ENCODE data around the gene LONP1. TPM values are rescaled to one million over a fixed set of nuclear protein-coding genes. Genes with fewer than 3 reads are reported as not detected.
"Not testable (repeated sequence)": the region's sequence is repeated elsewhere in the genome, so short reads cannot be mapped to it uniquely, and the experiment has no call there.

The LONP1 gene
- total RNA-seq, 1 donor from 2014 or later: 77.8 TPM

DNA sequence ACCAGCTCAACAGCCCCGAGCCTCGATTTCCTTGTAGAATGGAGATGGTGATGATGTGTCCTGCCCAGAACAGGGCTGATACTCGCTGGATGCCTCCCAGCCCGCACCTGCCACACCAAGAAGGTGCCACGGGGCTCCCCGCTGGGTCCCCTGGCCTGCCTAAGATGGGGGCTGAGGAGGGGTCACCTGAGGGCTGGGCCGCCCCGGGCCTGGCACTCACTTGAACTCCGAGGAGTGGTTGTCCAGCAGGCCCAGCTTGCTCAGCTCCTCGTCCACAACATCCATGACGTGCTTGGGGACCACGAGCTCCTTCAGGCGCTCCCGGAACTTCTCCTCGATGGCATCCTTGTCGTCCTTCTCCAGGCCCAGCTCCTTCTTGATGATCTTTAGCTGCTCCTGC, 14.4 kb downstream of the LONP1 start:
- Mint-ChIP-seq H3K27ac (ENCODE audit: unreplicated experiment) (no peak overlapping the region), H3K36me3 (ENCODE audit: low read depth, unreplicated experiment) (peaks cover 14% of the 10 kb centered on the region), H3K4me3 (ENCODE audit: unreplicated experiment) (no peak overlapping the region), H3K27me3 (ENCODE audit: low read depth, unreplicated experiment) (no peaks in the 10 kb centered on the region), H3K9me3 (ENCODE audit: unreplicated experiment) (no peaks in the 10 kb centered on the region), H3K4me1 (ENCODE audit: low read depth, unreplicated experiment) (no peaks in the 10 kb centered on the region)
- Histone ChIP-seq H3K9me3 (ENCODE audit: insufficient read depth, low read depth, low read length) (no peaks in the 10 kb centered on the region), H3K27ac (ENCODE audit: low read depth, low read length) (no peak overlapping the region), H3K4me2 (ENCODE audit: low read length) (no peak overlapping the region), H3K27me3 (ENCODE audit: insufficient read depth, low read length) (no peaks in the 10 kb centered on the region), H3K36me3 (ENCODE audit: insufficient read depth, low read length) (peaks cover 24% of the 10 kb centered on the region), H3K79me2 (ENCODE audit: insufficient read depth, low read length) (peaks cover 4% of the 10 kb centered on the region), H4K20me1 (ENCODE audit: insufficient read depth, low read length) (peaks cover 15% of the 10 kb centered on the region), H2AFZ (ENCODE audit: low read depth, low read length) (no peak overlapping the region), H3K4me3 (ENCODE audit: insufficient read depth, low read depth, low read length) (no peak overlapping the region), H3K9ac (ENCODE audit: low read length) (no peak overlapping the region), H3K4me1 (ENCODE audit: insufficient read depth, low read length) (no peaks in the 10 kb centered on the region)
- FAIRE-seq (no peak), DNase-seq (ENCODE audit: low read depth) (no peak)
- TF ChIP-seq, protein P1, sequence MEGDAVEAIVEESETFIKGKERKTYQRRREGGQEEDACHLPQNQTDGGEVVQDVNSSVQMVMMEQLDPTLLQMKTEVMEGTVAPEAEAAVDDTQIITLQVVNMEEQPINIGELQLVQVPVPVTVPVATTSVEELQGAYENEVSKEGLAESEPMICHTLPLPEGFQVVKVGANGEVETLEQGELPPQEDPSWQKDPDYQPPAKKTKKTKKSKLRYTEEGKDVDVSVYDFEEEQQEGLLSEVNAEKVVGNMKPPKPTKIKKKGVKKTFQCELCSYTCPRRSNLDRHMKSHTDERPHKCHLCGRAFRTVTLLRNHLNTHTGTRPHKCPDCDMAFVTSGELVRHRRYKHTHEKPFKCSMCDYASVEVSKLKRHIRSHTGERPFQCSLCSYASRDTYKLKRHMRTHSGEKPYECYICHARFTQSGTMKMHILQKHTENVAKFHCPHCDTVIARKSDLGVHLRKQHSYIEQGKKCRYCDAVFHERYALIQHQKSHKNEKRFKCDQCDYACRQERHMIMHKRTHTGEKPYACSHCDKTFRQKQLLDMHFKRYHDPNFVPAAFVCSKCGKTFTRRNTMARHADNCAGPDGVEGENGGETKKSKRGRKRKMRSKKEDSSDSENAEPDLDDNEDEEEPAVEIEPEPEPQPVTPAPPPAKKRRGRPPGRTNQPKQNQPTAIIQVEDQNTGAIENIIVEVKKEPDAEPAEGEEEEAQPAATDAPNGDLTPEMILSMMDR (IDR thresholded peaks at IDR 0.05; ENCODE audit: insufficient read depth, low read depth, low read length): no peak
- TF ChIP-seq EZH2 (IDR thresholded peaks at IDR 0.05; ENCODE audit: insufficient read depth, low read length): no peak

DNA sequence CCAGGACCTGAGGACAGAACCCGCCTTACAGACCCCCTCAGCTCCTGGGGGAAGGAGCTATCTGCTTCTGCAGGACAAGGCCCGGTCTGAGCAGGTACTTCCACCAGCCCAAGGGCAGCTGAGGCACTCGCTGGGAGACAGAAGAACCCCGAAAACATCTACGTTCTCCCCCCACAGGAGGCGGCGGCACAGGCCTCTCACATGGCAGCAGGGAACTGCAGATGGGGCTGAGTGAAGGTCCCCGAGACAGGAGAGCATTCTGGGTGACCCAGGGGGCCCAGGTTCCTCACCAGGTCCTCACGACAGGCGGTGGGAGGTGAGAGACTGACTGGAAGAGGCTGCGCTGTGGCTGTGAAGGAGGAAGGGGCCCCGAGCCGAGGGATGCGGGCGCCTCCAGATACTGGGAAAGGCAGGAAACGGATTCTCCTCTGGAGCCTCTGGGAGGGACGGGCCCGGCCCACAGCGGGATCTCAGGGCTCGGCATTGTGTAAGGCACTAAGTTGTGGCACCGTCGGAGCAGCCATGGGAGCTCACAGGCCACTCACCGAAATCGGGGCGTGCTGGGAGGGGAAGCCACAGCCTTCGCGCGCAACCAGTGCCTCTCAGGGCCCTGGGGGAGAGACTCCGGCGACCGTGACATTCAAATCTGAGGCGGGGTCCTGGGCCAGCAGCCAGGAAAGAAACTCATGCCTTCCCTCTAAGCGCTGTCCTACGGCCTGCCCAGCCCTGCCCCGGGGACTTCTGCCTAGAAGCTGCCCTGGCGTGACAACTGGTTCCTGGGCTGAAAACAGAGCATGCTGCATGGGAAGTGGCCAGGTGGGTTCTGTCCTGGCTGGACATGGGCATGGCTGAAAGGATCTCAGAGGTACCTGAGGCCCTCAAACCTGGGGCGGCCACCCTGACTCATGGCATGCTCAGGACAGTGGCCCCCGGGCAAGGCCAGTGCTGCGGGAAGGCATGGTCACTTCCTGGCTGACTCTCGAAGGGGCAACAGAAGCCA, 15.8 kb downstream of the LONP1 start:
- no peak for TF ChIP-seq EZH2 (IDR thresholded peaks at IDR 0.05; ENCODE audit: insufficient read depth, low read length)
- TF ChIP-seq, protein P1 (IDR thresholded peaks at IDR 0.05; ENCODE audit: insufficient read depth, low read depth, low read length): no peak
- no peaks in the 10 kb centered on the region for H3K9me3 Mint-ChIP-seq (ENCODE audit: unreplicated experiment)
- Histone ChIP-seq H3K79me2 (ENCODE audit: insufficient read depth, low read length) (peaks cover 4% of the 10 kb centered on the region), H3K4me3 (ENCODE audit: insufficient read depth, low read depth, low read length) (no peak overlapping the region), H3K9me3 (ENCODE audit: insufficient read depth, low read depth, low read length) (no peaks in the 10 kb centered on the region), H3K4me2 (ENCODE audit: low read length) (no peak overlapping the region), H2AFZ (ENCODE audit: low read depth, low read length) (no peak overlapping the region), H3K9ac (ENCODE audit: low read length) (no peak overlapping the region), H4K20me1 (ENCODE audit: insufficient read depth, low read length) (peaks cover 17% of the 10 kb centered on the region), H3K4me1 (ENCODE audit: insufficient read depth, low read length) (no peaks in the 10 kb centered on the region), H3K36me3 (ENCODE audit: insufficient read depth, low read length) (peaks cover 24% of the 10 kb centered on the region), H3K27ac (ENCODE audit: low read depth, low read length) (no peak overlapping the region), H3K27me3 (ENCODE audit: insufficient read depth, low read length) (no peaks in the 10 kb centered on the region)
- H3K4me3 Mint-ChIP-seq (ENCODE audit: unreplicated experiment): no peak overlapping the region
- FAIRE-seq (no peak), DNase-seq (ENCODE audit: low read depth) (no peak)
- H3K36me3 Mint-ChIP-seq (ENCODE audit: low read depth, unreplicated experiment): peaks cover 15% of the 10 kb centered on the region
- no peaks in the 10 kb centered on the region for H3K27me3 Mint-ChIP-seq (ENCODE audit: low read depth, unreplicated experiment)
- no peaks in the 10 kb centered on the region for H3K4me1 Mint-ChIP-seq (ENCODE audit: low read depth, unreplicated experiment)
- peak overlapping the region; percentile 41 for H3K27ac Mint-ChIP-seq (ENCODE audit: unreplicated experiment)

DNA sequence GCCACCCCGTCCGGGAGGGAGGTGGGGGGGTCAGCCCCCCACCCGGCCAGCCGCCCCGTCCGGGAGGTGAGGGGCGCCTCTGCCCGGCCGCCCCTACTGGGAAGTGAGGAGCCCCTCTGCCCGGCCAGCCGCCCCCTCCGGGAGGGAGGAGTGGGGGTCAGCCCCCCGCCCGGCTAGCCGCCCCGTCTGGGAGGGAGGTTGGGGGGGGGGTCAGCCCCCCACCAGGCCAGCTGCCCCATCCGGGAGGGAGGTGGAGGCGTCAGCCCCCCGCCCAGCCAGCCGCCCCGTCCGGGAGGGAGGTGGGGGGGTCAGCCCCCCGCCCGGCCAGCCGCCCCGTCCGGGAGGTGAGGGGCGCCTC, 17.9 kb downstream of the LONP1 start:
- not testable (repeated sequence) for H3K27ac ChIP-seq (ENCODE audit: low read depth, low read length); H3K9ac ChIP-seq (ENCODE audit: low read length); FAIRE-seq; H3K27me3 Mint-ChIP-seq (ENCODE audit: low read depth, unreplicated experiment); H3K4me3 ChIP-seq (ENCODE audit: insufficient read depth, low read depth, low read length); H3K4me2 ChIP-seq (ENCODE audit: low read length); H2AFZ ChIP-seq (ENCODE audit: low read depth, low read length); H3K4me1 Mint-ChIP-seq (ENCODE audit: low read depth, unreplicated experiment); H3K27me3 ChIP-seq (ENCODE audit: insufficient read depth, low read length); H3K79me2 ChIP-seq (ENCODE audit: insufficient read depth, low read length); DNase-seq (ENCODE audit: low read depth); H3K9me3 ChIP-seq (ENCODE audit: insufficient read depth, low read depth, low read length); H3K9me3 Mint-ChIP-seq (ENCODE audit: unreplicated experiment); H3K4me1 ChIP-seq (ENCODE audit: insufficient read depth, low read length); H3K27ac Mint-ChIP-seq (ENCODE audit: unreplicated experiment); H3K4me3 Mint-ChIP-seq (ENCODE audit: unreplicated experiment)
- peaks cover 17% of the 10 kb centered on the region for H3K36me3 Mint-ChIP-seq (ENCODE audit: low read depth, unreplicated experiment)
- Histone ChIP-seq H3K36me3 (ENCODE audit: insufficient read depth, low read length) (peaks cover 21% of the 10 kb centered on the region), H4K20me1 (ENCODE audit: insufficient read depth, low read length) (peaks cover 35% of the 10 kb centered on the region)
